Peyer's patch (tissue), 4 donors: ENCODE data around the gene UPK3BL2. TPM values are rescaled to one million over a fixed set of nuclear protein-coding genes. Genes with fewer than 3 reads are reported as not detected.
"Not testable (repeated sequence)": the region's sequence is repeated elsewhere in the genome, so short reads cannot be mapped to it uniquely, and the experiment has no call there.

Experiments
- DNase-seq, 3 donors: peaks; one replicate each; pipeline ENCODE4 v3.0.0-alpha.2; 2017 to 2019
- H3K27ac ChIP-seq, 4 donors: fragments of 200-600 bp; sonication (generic); one replicate each; pipeline ENCODE4 v1.5.1; 2016 to 2019
- H3K27me3 ChIP-seq, 2 donors: fragments of 200-600 bp; sonication (generic); one replicate each; pipeline ENCODE4 v1.5.1; 2019
- H3K36me3 ChIP-seq, 3 donors: fragments of 200-600 bp; sonication (generic); one replicate each; pipeline ENCODE4 v1.5.1; 2016 to 2019
- H3K4me1 ChIP-seq, 4 donors: fragments of 200-600 bp; sonication (generic); one replicate each; pipeline ENCODE4 v1.5.1; 2016 to 2019
- H3K4me3 ChIP-seq, 4 donors: fragments of 200-600 bp; sonication (generic); 1 replicate in 3 of 4; 2 replicates in 1 of 4; pipeline ENCODE4 v1.5.1; 2016 to 2019; ENCODE audit warnings: mild to moderate bottlenecking in 1 of 4
- H3K9me3 ChIP-seq, 4 donors: fragments of 200-600 bp; sonication (generic); one replicate each; pipeline ENCODE4 v1.5.1; 2016 to 2019; ENCODE audit warnings: mild to moderate bottlenecking in 1 of 4
- POLR2A ChIP-seq, 2 donors: fragments of 450-650 bp; IDR thresholded peaks; one replicate each; pipeline ENCODE4 v1.5.1; 2017; ENCODE audit warnings: antibody characterized with exemption in 2 of 2, mild to moderate bottlenecking in 2 of 2, moderate library complexity in 2 of 2
- total RNA-seq, 4 donors: library from RNA; depleted of rRNA; stranded (reverse); fragments of >200 nt; gene quantifications; one replicate each; pipeline ENCODE4 v1.1.0, GENCODE V29; 2016
- TF ChIP-seq, protein P1 (sequence below), 6 experiments: fragments of 450-650 bp in 4 of 6; fragments of 200-600 bp in 2 of 6; sonication (generic) in 1 of 6; IDR thresholded peaks; one replicate each; pipeline ENCODE4 v1.5.1; 2017 to 2019; ENCODE audit warnings: antibody characterized with exemption in 6 of 6, mild to moderate bottlenecking in 3 of 6, moderate library complexity in 1 of 6

Gene UPK3BL2, protein sequence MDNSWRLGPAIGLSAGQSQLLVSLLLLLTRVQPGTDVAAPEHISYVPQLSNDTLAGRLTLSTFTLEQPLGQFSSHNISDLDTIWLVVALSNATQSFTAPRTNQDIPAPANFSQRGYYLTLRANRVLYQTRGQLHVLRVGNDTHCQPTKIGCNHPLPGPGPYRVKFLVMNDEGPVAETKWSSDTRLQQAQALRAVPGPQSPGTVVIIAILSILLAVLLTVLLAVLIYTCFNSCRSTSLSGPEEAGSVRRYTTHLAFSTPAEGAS
- 10 to 100 TPM; 12.6 to 43.9 (median 26.9) TPM for total RNA-seq

DNA sequence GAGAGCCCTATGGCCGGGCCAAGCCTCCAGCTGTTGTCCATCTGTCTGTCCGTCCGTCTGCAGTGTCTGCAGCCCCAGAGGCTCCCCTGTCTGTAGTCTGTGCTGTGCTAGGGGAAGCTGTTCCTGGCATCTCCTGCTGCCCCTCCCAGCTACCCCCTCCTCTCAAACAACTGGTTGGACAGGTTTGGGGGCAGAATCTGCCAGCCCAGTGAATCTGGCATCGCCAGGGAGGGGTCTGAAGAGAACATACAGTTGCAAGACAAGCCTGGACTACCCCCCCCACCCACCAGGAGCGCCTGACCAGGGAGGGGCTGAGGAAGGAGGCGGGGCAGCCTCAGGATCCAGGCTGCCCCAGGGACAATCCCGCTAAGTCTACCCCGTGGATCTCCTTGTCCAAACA, at the start of gene UPK3BL2:
Gene UPK3BL2 (minus strand): TSS at position 101 of the 400 bp plus-strand sequence. CDS start 60 bp downstream, at position 41.
- not testable (repeated sequence) for DNase-seq, H3K9me3 ChIP-seq, H3K27ac ChIP-seq, H3K36me3 ChIP-seq, H3K4me1 ChIP-seq, H3K27me3 ChIP-seq, H3K4me3 ChIP-seq

DNA sequence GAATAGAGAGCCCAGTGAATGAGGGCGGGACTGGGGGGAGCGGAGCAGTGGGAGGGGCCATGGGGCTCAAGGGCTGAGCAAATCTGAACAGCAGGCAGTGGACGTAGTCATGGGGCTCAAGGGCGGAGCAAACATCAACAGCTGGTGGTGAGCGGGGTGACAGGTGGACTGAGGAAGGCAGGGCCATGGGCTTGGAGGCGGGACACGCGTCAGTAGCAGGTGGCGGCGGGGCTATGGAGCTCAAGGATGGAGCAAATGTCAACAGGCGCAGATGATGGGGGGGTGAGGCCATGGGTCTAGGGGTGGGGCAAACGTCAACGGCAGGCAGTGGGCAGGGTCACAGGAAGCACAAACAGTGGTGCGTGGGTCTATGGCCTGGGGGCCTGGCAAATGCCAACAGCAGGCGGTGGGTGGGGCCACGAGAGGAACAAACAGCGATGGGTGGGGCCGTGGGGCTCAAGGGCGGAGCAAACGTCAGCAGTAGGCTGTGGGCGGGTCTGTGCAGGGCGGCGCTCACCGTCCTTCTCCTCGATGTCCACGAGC, 49.1 kb upstream of the UPK3BL2 start:
- peak in 2 of 3 donors; percentile 46 to 80 for DNase-seq
- H3K4me3 ChIP-seq: not testable (repeated sequence)

DNA sequence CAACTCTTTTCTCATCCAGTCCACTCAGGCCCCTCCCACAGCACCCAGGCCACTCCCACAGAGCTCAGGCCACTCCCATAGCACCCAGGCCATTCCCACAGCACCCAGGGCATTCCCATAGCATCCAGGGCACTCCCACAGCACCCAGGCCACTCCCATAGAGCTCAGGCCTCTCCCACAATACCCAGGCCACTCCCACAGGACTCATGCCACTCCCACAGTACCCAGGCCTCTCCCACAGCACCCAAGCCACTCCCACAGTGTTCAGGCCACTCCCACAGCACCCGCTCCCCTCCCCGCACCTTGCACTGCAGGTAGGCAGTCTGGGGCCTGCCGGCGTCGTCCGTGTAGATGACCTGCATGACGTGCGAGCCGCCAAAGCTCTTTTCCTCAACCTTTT, 46.4 kb upstream of the UPK3BL2 start:
- H3K4me1 ChIP-seq, H3K27me3 ChIP-seq, H3K9me3 ChIP-seq, H3K27ac ChIP-seq, H3K4me3 ChIP-seq, DNase-seq, H3K36me3 ChIP-seq: not testable (repeated sequence)

More for the DNA sequence above, 49.1 kb upstream of the UPK3BL2 start:
- H3K9me3 ChIP-seq, H3K36me3 ChIP-seq, H3K4me1 ChIP-seq, H3K27me3 ChIP-seq, H3K27ac ChIP-seq: not testable (repeated sequence)

DNA sequence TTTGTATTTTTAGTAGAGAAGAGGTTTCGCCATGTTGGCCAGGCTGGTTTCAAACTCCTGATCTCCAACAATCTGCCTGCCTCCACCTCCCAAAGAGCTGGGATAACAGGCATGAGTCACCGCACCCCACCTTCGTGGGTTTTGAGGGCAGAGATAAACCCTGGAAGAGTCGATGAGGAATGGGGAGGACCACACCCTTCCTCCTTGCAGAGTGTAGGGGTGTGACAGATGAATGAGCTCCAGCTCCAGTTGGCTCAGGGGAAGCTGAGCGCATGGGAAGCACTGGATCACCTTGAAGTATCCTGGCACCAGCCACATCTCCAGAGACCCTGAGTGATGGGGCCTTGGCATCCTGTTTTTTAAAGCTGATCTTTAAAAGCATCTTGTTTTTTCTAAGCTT, 40.0 kb upstream of the UPK3BL2 start:
- not testable (repeated sequence) for H3K4me1 ChIP-seq, H3K27me3 ChIP-seq, H3K9me3 ChIP-seq, DNase-seq, H3K27ac ChIP-seq, H3K36me3 ChIP-seq, H3K4me3 ChIP-seq

DNA sequence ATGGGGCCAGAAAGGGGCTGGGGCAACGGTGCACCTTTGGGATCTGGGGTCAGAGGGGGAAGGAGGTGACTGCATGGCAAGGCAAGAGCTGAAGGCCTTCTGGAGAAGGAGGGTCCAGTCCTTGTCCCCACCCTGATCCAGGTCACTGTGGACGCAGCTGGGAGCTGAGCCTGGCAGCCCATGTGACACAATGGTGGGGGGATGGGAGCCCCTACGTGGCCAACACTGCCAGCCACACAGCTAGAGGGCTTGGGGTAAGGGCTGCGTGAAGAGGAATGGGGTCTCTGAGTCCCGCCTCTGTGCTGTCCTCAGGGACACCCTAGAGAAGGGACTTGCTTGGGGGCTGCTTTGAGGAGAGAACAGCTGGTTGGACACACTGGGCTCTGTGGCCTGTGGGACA, 38.2 kb upstream of the UPK3BL2 start:
- not testable (repeated sequence) for H3K27me3 ChIP-seq, DNase-seq, H3K36me3 ChIP-seq, H3K27ac ChIP-seq, H3K4me1 ChIP-seq, H3K9me3 ChIP-seq, H3K4me3 ChIP-seq

DNA sequence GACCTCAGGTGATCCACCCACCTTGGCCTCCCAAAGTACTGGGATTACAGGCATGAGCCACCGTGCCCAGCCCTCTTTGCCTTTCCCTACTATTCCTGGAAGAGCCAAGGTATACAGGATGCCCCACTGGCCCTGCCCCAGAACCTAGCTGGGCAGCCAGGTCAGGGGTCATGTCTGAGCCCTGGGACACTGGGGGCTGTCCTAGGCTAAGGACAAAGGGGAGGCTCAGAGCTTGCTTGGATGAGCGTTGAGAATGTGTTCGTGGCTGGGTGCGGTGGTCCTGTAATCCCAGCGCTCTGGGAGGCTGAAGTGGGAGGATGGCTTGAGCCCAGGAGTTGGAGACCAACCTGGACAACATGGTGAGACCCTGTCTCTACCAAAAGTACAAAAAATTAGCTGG, 35.0 kb upstream of the UPK3BL2 start:
- H3K36me3 ChIP-seq, H3K27ac ChIP-seq, H3K27me3 ChIP-seq, DNase-seq, H3K4me3 ChIP-seq, H3K9me3 ChIP-seq, H3K4me1 ChIP-seq: not testable (repeated sequence)

DNA sequence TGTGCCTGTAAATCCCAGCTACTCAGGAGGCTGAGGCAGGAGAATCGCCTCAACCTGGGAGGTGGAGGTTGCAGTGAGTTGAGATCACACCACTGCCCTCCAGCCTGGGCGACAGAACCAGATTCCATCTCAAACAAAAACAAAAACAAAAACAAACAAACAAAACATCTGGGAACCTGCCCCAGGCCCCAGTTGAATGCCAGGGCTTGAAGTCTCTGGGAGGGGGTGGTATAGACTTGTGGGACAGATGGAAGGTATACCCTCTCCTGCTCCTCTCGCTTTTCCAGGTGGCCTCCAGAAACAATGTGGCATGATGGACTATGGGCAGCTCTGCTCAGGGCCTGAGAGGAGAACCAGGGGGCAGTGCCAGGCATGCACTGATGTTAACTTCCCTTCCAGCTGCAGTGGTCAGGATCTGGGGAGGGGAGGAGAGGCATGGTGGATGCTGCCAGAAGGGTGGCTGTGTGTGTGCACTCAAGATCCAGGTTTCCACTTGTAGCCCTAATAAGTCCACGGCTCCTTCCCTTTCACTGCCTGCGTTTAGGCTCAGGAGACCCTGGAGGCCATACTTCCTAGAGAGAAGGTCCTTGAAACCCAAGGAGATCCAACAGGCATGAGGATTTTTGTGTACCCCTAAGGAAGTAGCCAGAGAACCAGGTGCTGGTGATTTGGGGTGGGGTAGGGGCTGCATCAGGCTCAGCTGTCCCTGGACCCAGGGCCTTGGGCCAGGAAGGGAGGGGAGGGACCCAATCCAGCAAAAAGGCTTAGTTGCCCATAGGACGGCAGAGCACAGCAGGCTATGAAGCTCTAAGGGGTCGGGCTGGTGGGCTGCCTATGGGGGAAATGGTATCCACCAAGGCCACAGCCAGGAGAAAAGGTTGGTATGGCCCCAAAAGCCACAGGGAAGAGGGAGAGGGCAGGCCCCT, 34.1 kb upstream of the UPK3BL2 start:
- H3K27ac ChIP-seq, H3K9me3 ChIP-seq, H3K4me1 ChIP-seq, H3K27me3 ChIP-seq, H3K4me3 ChIP-seq, H3K36me3 ChIP-seq: not testable (repeated sequence)
- peak in 1 of 3 donors; percentile 9 for DNase-seq

DNA sequence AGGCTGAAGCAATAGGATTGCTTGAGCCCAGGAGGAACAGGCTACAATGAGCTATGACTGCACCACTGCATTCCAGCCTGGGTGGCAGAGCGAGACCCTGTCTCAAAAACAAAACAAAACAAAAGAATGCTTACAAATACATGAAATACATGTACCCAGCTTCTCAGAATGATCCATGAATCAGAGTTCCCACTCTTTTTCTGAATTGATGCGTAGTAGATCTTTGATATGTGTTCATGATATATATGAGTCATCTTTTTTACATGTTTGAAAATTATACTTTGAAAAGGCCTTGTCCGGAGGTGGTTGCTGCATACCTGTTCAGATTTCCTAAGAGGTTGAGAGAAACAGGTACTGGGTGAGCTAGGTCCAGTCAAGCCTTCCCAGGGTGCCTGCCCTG, 32.9 kb upstream of the UPK3BL2 start:
- not testable (repeated sequence) for H3K27ac ChIP-seq, H3K36me3 ChIP-seq, H3K27me3 ChIP-seq, DNase-seq, H3K9me3 ChIP-seq, H3K4me3 ChIP-seq, H3K4me1 ChIP-seq

DNA sequence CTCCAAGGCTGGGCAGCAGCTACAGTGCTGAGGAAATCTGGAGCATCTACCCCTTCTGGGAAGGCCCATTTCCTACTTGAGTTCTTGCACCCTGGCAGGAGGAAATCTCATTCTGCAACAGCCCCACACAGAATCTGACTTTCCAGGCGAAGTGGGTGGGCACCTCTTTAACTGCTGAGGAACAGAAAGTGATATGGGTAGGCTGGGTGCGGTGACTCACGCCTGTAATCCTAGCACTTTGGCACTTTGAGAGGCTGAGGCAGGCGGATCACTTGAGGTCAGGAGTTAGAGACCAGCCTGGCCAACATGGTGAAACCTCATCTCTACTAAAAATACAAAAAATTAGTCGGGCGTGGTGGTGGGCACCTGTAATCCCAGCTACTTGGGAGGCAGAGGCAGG, 31.1 kb upstream of the UPK3BL2 start:
- not testable (repeated sequence) for DNase-seq, H3K27me3 ChIP-seq, H3K27ac ChIP-seq, H3K36me3 ChIP-seq, H3K4me1 ChIP-seq, H3K4me3 ChIP-seq, H3K9me3 ChIP-seq

DNA sequence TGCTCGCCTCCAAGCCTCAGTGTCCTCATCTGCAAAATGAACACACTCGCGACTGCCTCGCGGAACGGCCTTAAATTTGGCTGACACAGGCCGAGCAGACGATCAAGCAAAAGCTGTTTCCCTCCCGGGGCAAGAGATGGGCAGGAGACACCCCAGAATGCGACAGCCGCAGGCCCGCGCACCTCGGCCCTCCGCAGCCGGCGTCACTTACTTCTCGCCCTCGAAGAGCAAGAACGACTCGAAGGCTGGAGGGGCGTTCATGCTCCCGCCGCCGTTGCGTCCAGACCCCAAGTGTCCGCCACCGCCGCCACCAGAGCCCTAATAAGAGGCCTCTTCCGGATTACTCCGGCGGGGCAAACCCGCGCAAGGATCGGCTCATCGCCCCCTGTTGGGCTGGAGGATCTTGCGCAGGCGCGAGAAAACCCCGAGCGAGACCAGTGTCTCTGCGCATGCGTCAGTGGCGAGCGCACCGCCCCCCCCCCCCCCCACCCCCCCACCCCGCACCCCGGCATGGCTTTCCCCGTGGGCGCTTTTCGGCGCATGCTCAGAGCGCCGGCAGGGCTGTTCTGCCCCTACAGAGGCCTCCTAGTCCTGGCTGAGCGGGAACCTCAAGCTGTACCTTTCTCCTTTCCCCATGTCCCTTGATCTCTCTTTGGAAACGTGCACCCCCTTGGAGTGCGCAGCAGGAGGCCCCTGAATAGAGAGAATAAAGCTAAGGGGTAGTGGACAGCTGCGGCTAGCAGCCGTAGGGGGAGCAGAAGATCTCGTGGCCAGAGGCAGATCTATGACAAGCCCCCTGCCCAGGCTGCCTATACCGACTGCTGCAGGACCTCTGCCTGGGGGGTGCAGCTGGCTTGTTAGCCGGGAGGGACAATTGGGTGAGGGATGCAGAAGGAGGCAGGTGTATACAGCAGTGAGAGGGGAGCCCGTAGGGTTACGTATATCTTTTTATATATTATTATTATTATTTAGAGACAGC, 29.1 kb upstream of the UPK3BL2 start, which contains the start of gene POLR2J3:
Gene POLR2J3 (minus strand): TSS at position 323 of the 979 bp plus-strand sequence. CDS start 62 bp downstream, at position 261.
- Histone ChIP-seq H3K4me3 (peak within 1 kb of the TSS; percentile 67 to 88 (median 78)), H3K27ac (peak within 1 kb of the TSS; percentile 72 to 81 (median 78))
- not testable (repeated sequence) for H3K36me3 ChIP-seq, H3K4me1 ChIP-seq, H3K9me3 ChIP-seq, H3K27me3 ChIP-seq
- peak; percentile 83 to 98 (median 97) for DNase-seq
- TF ChIP-seq POLR2A (IDR thresholded peaks at IDR 0.05): peak in 1 of 2 donors; percentile 11
- TF ChIP-seq, protein P1, sequence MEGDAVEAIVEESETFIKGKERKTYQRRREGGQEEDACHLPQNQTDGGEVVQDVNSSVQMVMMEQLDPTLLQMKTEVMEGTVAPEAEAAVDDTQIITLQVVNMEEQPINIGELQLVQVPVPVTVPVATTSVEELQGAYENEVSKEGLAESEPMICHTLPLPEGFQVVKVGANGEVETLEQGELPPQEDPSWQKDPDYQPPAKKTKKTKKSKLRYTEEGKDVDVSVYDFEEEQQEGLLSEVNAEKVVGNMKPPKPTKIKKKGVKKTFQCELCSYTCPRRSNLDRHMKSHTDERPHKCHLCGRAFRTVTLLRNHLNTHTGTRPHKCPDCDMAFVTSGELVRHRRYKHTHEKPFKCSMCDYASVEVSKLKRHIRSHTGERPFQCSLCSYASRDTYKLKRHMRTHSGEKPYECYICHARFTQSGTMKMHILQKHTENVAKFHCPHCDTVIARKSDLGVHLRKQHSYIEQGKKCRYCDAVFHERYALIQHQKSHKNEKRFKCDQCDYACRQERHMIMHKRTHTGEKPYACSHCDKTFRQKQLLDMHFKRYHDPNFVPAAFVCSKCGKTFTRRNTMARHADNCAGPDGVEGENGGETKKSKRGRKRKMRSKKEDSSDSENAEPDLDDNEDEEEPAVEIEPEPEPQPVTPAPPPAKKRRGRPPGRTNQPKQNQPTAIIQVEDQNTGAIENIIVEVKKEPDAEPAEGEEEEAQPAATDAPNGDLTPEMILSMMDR (IDR thresholded peaks at IDR 0.05): peak in 4 of 6 experiments; percentile 48 to 86 (median 68)

DNA sequence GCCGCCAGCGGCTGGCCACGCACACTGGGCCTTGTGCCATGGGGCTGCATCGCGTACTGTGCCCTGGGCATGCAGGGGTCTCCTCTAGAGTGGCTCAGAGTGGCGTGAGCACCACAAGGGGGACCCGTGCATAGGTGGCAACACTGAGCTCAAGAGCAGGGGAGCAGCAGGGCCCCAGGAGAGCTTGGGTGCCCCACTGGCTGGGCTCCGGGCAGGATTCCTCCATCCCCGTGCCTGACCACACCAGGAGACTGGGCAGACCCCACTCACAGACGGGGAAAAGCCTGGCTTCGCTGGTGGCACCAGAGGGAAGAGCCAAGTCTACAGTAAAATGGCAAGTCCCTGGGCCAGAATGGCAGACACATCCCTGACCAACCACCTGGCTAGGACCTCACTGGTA, 25.1 kb upstream of the UPK3BL2 start:
- not testable (repeated sequence) for H3K36me3 ChIP-seq, DNase-seq, H3K27ac ChIP-seq, H3K9me3 ChIP-seq, H3K4me1 ChIP-seq, H3K4me3 ChIP-seq, H3K27me3 ChIP-seq

DNA sequence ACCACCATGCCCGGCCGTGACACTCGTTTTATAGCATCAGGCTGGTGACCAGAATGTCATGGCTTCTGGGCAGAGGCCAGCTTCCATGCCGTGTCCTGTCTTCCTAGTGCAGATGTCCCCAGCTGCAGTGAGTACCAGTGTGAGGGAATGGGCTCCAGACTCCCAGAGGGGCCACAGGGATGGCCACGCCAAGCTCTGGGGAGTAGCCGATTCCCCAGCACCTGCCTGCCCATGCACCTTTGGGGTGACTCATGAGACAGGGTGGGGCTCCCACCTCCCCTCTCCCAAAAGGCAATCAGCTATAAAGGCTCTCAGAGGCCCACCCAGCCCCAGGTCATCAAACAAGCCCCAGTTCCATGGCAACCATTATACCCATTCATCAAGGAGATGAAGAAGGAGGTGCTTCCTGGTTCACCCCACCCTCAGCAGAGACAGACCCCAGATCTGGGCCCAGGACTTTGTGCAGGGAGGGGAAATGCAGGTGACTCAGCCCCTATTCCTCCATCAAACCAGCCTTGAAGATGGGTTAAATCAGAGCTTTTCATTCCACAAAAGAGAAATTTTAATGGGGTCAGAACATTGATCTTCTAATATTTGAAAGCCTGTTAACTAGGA, 7.4 kb upstream of the UPK3BL2 start, which contains the start of gene SPDYE2:
Gene SPDYE2 (plus strand): TSS at position 419 of the 615 bp plus-strand sequence. CDS start 2,030 bp downstream, outside the sequence.
- H3K36me3 ChIP-seq, H3K27ac ChIP-seq, H3K9me3 ChIP-seq, H3K27me3 ChIP-seq, DNase-seq, H3K4me3 ChIP-seq, H3K4me1 ChIP-seq: not testable (repeated sequence)
